ENCODE results near the gene SMYD3.

The SMYD3 gene

GRCh38 chr1:245932302-245932972 lies 574.6 kb downstream of the SMYD3 start:
- no peak for DNase-seq

- no peak for DNase-seq
Measured at GRCh38 chr1:245931450-245931849, 575.6 kb downstream of the SMYD3 start.

GRCh38 chr1:245929224-245929623 lies 577.9 kb downstream of the SMYD3 start:
- no peak for DNase-seq

GRCh38 chr1:245926888-245927287 lies 580.2 kb downstream of the SMYD3 start:
- DNase-seq: no peak

- no peak for DNase-seq
Measured at GRCh38 chr1:245923215-245923614, 583.9 kb downstream of the SMYD3 start.

GRCh38 chr1:245921417-245921816 lies 585.7 kb downstream of the SMYD3 start:
- no peak for DNase-seq

GRCh38 chr1:245917403-245917802 lies 589.7 kb downstream of the SMYD3 start:
- DNase-seq: no peak

- DNase-seq: no peak
Measured at GRCh38 chr1:245915841-245916240, 591.2 kb downstream of the SMYD3 start.

GRCh38 chr1:245915406-245915805 lies 591.7 kb downstream of the SMYD3 start:
- no peak for DNase-seq

- DNase-seq: no peak
Measured at GRCh38 chr1:245908543-245908942, 598.5 kb downstream of the SMYD3 start.

- DNase-seq: no peak
Measured at GRCh38 chr1:245906207-245906606, 600.9 kb downstream of the SMYD3 start.

- no peak for DNase-seq
Measured at GRCh38 chr1:245903851-245904250, 603.2 kb downstream of the SMYD3 start.

GRCh38 chr1:245901565-245901964 lies 605.5 kb downstream of the SMYD3 start:
- no peak for DNase-seq

- no peak for DNase-seq
Measured at GRCh38 chr1:245901037-245901436, 606.0 kb downstream of the SMYD3 start.

- DNase-seq: no peak
Measured at GRCh38 chr1:245898581-245898980, 608.5 kb downstream of the SMYD3 start.

- DNase-seq: no peak
Measured at GRCh38 chr1:245896258-245896657, 610.8 kb downstream of the SMYD3 start.

GRCh38 chr1:245895455-245895959 lies 611.6 kb downstream of the SMYD3 start:
- no peak for DNase-seq

GRCh38 chr1:245894843-245895242 lies 612.2 kb downstream of the SMYD3 start:
- DNase-seq: no peak

- DNase-seq: no peak
Measured at GRCh38 chr1:245893025-245893424, 614.1 kb downstream of the SMYD3 start.

- DNase-seq: no peak
Measured at GRCh38 chr1:245888809-245889208, 618.3 kb downstream of the SMYD3 start.

- DNase-seq: no peak
Measured at GRCh38 chr1:245887829-245888228, 619.2 kb downstream of the SMYD3 start.

GRCh38 chr1:245881767-245882391 lies 625.2 kb downstream of the SMYD3 start:
- DNase-seq: no peak

GRCh38 chr1:245880754-245881403 lies 626.2 kb downstream of the SMYD3 start:
- DNase-seq: no peak

- no peak for DNase-seq
Measured at GRCh38 chr1:245879091-245879490, 628.0 kb downstream of the SMYD3 start.

Measured in activated effector memory CD4-positive, alpha-beta T cell treated with Interleukin-2 at 50 U/mL for 16 hours (primary cell).